Measurements from ENCODE around the gene ZNF324.

- TF ChIP-seq CTCF (conservative IDR thresholded peaks at IDR 0.05): no peak
- no peak for TF ChIP-seq ZFX (IDR thresholded peaks at IDR 0.05)
Observed at GRCh38 chr19:58477130-58477529, 10.2 kb downstream of the ZNF324 start.
